ENCODE results near the gene ZMYND15.

GRCh38 chr17:4734857-4735475 is 4.7 kb upstream of the ZMYND15 start:
- TF ChIP-seq, protein P1, sequence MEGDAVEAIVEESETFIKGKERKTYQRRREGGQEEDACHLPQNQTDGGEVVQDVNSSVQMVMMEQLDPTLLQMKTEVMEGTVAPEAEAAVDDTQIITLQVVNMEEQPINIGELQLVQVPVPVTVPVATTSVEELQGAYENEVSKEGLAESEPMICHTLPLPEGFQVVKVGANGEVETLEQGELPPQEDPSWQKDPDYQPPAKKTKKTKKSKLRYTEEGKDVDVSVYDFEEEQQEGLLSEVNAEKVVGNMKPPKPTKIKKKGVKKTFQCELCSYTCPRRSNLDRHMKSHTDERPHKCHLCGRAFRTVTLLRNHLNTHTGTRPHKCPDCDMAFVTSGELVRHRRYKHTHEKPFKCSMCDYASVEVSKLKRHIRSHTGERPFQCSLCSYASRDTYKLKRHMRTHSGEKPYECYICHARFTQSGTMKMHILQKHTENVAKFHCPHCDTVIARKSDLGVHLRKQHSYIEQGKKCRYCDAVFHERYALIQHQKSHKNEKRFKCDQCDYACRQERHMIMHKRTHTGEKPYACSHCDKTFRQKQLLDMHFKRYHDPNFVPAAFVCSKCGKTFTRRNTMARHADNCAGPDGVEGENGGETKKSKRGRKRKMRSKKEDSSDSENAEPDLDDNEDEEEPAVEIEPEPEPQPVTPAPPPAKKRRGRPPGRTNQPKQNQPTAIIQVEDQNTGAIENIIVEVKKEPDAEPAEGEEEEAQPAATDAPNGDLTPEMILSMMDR (IDR thresholded peaks at IDR 0.05; ENCODE audit: low read depth, low read length): no peak
- no peak for TF ChIP-seq EZH2phosphoT487 (IDR thresholded peaks at IDR 0.05; ENCODE audit: low read depth)
